Dedifferentiated amniotic fluid mesenchymal stem cell (primary cell): Measurements from ENCODE around the gene CAPN2.
"Not testable (repeated sequence)": the region's sequence is repeated elsewhere in the genome, so short reads cannot be mapped to it uniquely, and the experiment has no call there.

Experiments used
- DNase-seq: peaks from one replicate; pipeline ENCODE4 v3.0.0-alpha.2; 2016; ENCODE audit errors: extremely low spot score

The CAPN2 gene

DNA sequence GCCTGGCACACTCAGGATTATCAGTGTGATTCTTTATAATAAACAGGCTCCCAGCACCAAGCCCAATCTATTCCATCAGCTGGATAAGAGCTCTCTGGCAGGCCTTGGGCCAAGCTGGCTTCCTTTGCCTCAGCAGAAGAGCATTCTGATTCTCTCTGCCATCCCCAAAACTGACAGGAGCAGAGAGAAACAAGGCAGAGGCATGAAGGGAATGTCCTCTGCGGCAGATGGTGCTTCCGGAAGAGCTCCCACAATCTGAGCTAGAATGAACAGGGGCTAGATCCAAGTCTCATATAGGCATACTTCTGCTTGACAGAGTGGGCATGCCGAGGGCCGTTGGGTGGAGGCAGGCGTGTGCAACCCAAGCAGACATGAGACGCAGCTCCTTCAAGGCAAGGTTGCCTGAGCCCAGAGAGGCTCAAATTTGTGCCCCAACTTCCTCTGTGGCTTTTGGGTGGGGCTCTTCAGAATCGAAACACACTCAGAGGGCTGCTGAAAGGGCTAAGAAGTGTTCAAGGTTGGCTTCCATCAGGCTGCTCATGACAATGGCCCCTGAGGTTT is 4.0 kb downstream of the CAPN2 start:
- DNase-seq: no peak

DNA sequence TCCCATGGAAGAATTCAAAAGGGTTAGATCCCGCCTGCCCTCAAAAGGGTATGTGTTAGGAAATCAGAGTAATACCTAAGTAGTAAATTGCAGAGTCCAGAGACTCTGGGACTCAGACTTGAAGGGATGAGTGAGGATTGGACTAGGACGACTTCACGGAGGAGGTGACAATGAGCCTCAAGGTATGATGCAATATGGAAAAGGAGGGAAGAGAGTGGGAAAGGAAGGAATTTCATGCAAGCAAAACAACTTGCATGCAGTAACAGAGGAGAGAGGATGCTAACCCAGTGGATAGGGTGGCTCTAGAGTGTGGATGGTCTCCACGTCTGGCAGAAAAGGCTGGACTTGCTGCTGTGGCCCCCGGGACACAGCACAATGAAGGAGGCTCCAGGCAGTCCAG is 4.8 kb downstream of the CAPN2 start:
- DNase-seq: no peak

DNA sequence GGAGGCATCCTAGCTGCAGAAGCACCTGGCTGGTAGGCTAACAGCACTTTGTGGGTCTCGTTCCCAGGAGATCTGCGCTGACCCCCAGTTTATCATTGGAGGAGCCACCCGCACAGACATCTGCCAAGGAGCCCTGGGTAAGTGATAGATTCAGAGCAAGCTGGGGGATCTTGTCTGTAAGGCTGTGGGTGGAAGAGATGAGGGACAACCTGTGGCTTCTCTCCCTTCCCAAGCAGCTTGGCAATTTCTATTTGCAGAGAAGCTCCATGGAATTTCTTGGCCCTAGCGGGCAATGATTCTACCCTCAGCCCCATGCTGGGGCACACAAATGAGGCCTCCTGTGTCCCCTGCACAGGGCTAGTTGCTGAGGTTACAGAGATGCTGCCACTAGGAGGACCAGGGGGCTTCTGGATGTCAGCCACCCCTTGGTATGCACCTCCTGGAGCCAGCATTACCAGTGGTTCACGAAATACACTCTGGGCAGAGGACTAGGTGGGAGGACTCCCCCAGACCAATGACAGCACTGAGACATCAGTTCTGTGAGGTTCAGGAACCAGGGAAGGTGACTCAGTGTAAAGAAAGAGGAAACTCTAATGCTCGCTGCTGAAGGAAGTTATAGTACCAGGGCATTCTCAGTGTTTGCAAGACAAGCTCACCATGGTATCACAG is 5.5 kb downstream of the CAPN2 start:
- DNase-seq: no peak

DNA sequence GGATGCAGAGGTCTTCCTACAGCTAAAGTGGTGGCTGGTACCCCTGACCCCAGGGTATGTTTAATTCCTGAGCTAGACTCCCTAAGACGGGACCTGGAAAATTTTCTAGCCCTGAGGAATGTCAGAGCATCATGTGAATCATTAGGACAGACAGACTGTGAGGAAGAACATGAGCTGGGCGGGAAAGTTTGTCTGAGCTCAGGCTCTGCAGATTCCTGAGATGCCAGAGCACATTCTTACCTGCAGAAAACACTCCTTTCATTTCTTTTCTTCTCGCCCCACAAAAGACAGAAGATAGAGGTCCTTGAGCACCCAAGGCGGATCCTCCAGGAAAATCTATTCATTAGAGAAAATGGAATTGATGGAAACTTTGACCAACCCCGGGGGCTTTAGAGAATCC is 6.5 kb downstream of the CAPN2 start:
- no peak for DNase-seq

DNA sequence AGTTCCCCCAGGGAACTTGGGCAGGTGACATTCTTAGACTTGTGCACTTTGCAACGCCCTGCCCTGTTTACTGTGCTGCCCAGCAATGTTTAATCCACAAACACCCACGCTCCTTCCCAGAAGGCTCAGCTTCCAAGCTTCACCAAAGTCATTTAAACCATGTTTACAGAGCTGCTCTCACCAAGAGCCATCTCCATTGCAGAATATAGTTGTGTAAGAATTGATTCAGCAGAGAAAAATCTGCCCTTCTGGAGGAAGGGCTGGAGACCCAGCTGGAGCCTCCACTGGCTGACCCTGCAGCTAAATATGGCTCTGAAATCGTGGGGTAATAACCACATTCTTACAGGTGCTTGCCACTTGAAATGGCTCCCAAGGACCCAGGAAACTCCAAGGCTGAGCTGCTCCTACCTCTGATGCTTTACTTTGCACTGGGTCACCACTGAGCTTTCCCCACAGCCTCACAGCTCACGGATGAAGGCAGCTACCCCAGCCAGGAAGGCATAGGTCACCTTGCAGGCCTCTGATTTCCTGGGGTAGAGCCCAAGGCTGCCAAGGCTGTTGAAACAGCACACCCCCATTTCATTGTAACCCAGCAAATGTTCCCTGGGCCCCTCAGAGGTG is 8.7 kb downstream of the CAPN2 start:
- peak; percentile 80 for DNase-seq

DNA sequence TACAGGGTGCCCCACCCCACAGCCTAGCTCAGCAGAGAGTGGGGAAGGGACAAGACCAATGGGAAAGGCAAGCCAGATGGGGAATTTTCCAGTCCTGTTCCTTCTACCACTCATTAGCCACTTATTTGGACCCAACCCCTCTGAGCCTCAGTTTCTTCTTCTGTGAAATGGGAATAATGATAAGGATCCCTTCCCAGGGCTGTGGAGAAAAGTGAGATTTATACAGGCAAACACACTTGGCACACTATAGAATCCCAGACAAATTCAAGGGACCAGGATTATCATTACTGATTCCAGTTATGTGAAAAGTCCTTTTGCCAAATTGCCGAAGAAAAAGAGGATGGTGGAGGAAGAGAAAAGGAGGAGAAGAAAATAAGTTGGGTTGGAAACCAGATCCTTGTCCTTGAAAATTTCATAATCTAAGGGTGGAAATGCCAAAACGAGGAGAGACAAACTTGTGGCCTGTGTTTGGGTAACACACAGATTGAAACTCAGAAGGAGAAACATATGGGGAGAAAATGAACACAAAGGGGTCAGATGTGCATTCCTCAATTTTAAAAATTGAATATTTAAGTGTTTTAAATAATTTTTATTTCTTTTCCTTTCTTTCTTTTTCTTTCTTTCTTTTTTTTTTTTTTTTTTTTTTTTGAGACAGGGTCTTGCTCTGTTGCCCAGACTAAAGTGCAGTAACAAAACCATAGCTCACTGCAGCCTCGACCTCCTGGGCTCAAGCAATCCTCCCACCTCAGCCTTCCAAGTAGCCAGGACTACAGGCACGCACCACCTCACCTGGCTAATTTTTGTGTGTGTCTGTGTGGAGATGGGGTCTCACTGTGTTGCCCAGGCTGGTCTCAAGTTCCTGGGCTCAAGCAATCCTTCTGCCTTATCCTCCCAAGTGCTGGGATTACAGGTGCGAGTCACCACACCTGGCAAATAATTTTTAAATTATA is 9.6 kb downstream of the CAPN2 start:
- DNase-seq: no peak

DNA sequence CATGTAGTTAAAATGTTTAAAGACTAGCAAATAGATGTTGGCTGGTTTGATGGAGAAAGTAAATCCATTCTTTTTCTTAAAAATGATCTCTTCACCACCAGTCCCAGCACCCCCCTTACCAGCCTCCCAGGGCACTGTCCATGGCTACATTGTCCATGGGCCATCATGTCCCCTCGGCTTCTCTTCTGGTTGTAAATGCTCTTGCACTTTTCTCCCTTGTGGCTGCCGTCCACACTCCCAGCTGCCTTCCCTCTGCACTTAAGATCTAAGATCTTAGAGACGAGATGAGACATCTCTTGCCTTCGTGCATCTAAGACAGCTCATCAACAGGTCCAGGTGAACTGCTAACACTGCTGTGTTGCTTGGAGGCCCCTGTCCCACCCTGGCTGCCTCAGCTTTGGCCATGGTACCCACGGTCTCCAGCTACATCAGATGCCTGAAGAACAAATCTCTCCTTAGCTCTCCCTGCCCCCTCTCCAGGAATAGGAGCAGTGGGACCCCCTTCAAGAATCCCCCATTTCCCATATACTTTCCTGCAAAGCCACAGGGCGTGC is 11.1 kb downstream of the CAPN2 start:
- no peak for DNase-seq

DNA sequence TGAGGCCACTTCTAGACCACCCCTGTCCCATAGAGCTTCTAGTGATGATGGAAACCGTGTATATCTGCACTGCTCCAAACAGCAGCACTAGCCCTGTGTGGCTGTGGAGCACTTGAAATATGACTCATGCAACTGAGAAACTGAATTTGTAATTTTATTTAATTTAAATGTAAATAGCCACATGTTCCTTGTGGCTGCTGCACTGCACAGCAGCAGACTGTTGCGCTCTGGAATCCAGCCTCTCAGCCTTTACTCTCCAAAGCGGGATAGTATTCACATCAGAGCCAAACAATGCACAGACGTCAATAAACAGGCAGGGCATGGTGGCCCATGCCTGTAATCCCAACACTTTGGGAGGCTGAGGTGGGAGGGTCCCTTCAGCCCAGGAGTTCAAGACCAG is 12.0 kb downstream of the CAPN2 start:
- no peak for DNase-seq

DNA sequence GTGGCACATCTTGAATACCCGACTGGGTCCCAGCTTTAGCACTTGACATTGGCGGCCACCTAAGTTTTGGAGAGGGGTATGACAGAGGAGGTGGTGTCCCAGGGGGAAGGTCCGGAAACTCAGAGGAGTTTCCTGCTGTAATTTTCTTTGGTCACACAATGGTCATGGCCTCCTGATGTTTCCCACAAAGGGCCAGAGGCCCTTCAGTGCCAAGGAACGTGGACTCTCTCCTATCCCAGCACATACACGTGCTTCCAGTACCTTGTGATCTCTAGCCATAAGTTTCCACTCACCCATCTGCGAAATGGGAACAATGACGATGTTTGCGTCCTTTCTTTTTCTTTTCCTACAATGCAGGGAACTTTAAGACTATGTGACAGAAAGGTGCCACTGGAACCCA is 13.2 kb downstream of the CAPN2 start:
- DNase-seq: no peak

DNA sequence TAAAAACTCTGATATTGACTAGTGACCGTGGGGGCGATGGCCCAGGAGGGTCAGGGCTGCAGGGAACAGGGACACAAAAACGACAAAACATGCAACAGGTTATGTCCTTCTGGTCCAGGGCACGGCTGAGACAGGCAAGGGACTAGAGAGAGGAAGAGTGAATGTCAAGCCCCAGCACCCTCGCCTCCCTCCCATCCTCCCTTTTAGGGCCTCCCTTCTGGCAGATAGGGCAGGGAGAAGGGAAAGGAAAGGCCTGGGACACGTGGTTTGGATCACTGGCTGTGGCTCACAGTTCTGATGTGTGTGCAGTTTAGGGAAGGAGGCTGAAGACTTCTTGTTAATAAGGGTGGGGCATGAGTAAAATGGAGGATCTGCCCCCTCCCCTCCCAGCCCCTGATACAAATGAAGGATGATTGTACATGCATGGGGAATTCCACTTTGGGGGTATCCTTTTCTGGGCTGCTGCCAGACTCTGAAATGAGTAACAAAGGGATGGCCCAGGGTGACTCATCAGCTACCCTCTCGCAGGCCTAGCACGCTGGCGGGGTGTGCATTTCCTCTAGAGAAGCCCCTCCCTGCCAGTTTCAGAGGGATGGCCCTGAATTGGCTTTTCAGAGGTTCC is 14.2 kb downstream of the CAPN2 start:
- DNase-seq: peak; percentile 90

DNA sequence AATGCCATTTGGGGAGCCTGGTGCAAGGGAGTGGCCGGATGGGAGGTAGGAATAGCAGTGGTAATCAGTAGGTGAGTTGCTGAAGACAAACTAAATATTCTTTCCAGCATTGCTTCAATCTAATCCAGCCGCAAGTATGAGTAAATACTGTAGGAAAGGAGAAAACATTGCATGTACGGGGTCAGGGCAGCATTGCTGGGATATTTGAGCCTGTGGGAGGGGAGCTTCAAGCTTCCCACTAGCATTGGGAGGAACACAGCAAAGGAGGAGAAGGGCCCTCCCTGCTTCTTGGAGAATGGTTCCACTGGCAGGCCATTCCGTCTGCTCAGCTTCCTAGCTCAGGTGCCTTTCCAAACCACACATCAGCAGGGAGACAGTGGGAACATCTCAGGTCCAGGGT is 15.2 kb downstream of the CAPN2 start:
- peak; percentile 77 for DNase-seq

DNA sequence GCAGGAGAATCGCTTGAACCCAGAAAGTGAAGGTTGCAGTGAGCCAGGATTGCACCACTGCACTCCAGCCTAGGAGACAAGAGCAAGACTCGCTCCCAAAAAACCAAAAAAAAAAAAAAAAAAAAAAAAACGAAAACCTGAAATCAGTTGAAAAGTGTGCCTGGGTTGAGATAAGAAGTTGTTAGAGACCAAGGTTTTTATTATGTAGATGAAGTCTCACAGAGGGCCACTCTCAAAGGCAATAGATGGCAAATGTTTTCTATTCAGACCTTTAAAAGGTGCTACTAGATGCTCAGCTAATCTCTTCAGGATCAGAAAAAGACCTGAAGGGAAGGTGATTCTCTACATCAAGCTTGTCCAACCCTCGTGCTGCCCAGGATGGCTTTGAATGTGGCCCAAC is 17.6 kb downstream of the CAPN2 start:
- no peak for DNase-seq

DNA sequence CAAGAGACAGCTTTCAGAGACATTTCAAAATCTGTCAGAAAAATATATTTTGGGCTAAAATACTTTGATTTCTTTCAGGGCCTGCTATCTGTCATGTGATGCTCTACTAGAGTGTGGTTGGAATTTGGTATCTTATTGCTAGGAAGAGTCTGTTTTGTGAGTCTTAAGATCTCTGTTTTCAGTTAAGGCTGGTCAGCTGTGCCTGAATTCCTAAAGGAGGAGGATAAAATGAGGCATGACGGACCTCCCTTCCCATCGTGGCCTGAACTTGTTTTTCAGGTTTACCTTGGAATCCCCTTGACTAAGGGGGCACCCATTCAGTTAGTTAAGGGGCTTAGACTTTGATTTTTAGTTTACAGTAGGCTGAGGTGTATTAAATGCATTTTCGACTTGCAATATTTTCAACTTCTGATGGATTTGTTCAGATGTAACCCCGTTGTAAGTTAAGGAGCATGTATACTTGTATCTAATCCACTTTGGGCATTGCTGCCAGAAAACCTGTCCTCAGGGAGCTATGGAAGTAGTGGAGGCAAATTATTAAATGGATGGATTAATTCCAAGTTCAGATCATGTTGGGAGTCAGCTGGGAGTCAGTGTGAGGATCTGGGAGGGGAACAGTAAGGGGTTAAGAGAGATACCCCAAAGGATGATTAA is 18.3 kb downstream of the CAPN2 start:
- DNase-seq: peak; percentile 72

DNA sequence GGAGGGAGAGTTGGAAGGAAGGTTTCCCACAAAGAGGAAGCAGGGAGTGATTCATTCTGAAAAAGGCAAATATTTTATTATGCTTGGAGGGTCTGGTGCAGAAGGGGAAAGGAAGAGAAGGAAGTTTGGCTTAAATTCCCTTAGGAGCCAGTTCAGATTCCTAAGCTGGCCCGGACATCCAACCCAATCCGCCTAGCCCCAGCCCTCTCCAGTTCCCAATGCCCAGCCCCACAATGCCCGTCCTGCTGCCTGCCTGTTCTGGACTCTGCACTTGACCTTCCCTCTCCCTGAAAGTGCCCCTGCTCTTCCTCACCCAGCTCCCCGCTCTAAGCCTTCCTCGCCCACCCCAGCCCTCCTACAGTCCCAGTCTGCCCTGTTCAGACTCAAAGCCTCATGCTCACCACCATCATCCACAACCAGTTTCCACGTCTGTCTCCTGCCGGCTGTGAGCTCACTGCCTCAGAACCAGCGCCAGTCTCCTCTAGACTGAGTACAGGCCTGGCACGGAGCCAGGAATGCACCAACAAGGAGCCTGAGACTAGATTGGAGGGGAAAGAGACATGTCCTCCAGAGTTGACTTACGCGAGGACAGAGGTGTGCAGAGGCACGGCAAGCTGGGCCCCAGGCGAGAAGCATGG is 18.9 kb downstream of the CAPN2 start:
- DNase-seq: peak; percentile 46

DNA sequence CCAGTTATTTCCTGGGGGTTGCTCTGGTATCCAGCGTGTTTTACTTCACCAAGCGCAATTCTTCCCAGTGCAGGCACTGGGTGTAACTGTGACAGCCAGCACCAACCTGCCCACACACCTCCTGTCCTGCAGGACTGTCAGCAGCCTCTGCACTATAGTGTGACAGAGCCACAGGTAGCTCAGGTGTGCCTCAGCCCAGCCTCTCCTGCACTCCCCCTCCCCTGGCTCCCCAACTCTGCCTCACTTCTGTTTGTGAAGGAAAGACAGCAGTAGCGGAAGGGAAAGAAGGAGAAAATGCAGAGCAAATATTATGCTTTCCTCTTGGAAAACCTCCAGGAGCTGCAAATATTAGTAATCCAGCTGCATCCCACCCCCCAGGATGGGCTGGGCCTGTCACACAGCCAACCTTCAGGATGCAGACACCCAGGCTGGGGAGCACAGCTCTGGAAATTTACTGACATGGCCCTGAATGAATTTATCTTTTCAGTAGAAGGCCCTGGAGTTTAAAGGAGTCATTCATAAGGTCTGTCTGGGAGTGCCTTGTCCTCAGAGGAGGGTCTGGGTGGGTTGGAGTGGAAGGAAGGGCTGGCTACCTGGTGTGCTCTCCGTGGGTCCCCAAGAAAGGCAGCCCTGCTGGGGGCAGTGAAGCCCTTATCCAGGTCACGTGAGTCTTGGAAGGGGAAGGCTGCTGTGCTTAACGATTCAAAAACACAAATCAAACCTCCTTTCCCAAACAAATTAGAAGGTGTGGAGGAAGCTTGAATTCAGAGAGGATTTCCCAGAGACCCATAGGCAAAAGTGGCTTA is 20.9 kb downstream of the CAPN2 start:
- no peak for DNase-seq

DNA sequence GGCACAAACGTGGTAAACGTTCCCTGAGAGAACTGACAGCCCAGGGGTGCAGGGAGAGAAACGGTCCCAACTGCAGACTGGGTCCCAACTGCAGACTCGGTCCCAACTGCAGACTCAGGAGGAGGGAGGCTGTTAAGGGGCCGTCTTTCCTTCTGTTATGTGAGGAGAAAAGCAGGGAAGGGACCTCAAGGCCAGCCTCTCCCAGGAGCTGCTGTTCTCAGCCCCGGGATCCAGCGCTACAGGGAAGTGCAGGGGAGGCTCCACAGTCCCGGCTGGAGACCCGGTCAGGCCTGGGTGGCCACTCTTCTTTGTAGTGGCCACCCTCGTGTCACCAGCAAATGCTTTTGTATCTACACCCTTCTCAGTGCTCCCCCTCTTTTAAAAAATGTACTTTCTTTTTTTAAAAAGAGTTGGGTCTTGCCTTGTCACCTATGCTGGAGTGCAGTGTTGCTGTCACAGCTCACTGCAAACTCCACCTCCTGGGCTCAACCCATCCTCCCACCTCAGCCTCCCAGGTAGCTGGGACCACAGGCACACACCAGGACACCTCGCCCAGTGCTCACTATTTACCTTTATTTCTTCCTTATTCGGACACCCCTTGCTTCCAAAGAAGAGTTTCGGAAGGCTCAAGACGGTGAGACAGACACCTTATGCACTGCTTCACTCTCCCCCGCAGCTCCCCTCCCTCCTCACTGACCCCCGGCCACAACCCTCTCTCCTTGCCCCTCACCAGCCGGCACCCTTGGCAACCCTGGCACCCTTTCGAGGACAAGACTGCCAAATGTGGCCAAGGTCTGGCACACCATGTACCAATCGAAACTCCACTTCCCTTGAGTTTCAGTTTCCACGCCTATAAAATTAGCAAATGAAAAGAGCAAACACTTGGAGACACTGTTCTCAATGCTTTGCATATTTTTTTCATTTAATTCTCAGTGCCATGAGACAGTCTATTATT is 21.8 kb downstream of the CAPN2 start:
- DNase-seq: no peak

DNA sequence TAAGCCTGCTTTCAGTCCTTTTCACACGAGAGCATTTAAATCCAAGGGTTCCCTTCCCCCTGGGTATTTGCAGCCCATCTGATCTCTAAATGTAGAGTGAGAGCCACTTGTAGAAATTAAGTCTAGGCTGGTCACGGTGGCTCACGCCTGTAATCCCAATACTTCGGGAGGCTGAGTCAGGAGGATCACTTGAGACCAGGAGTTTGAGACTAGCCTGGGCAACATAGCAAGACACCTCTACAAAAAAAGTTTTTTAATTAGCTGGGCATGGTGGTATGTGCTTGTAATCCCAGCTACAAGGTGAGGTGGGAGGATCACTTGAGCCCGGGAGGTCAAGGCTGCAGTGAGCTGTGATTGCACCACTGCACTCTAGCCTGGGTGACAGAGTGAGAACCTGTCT is 24.3 kb downstream of the CAPN2 start:
- DNase-seq: not testable (repeated sequence)

DNA sequence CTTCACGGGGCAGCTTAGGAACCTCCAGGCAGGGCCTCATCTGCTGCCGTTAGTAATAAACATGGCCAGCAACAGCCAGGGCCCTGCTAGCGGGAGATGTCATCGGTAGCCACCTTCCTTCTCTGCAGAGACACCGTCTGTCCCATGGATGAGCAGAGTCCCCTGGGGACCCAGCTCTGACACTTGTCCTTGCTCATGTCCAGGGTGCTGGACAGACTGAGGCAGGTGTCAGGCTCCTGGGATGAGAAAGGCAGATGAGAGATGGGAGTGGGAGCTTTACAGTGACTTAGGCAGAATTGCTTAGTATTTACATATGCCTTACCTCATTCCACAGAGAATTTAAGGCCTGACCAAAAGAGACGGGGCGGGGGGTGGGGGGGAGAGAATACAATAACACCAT is 25.0 kb downstream of the CAPN2 start:
- no peak for DNase-seq
